ENCODE data around the gene PSMC1. TPM values are rescaled to one million over a fixed set of nuclear protein-coding genes. Genes with fewer than 3 reads are reported as not detected.

The PSMC1 gene
- total RNA-seq, 1 donor from 2014 or later, result 112 TPM

DNA sequence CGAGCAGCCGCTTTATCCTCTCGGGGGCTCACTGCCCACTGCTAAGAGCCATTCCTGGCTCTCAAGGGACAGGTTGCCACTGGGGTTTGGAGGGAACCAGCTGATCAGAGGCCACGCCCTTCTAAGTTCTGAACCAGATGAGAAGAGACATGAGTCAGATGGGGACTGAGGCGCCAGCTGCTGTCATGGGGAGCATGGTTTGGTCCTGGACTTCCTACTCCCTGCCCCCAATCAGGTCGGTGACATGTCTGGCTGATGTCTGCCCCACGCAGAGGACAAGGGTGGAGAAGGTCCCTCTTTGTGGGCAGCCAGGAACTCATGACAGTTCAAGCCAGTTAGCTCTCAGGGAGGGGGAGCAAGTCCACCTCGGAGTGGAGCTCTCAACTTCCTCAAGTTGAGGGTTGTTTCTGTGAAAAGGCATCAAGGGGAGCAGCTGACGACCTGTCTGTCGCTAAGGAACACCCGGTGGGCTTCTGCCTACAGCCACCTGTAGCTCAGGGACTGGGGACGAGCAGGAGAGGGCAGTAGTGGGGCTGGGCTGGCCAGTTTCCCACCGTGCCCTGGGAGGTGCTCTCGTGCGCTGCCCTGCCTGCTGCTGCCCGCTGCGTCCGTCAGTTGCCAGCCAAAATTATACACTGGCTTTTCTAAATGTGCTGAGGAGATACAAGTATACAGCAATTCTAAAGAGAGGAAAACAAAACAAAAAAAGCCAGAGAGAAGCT is 20.5 kb downstream of the PSMC1 start:
- Histone ChIP-seq H3K4me2 (ENCODE audit: low read length) (peak overlapping the region; percentile 54), H3K27me3 (ENCODE audit: insufficient read depth, low read length) (no peaks in the 10 kb centered on the region), H2AFZ (ENCODE audit: low read depth, low read length) (peak overlapping the region; percentile 7), H3K4me3 (ENCODE audit: insufficient read depth, low read depth, low read length) (no peak overlapping the region), H3K27ac (ENCODE audit: low read depth, low read length) (peak overlapping the region; percentile 94), H3K36me3 (ENCODE audit: insufficient read depth, low read length) (peaks cover 15% of the 10 kb centered on the region), H3K79me2 (ENCODE audit: insufficient read depth, low read length) (no peaks in the 10 kb centered on the region), H3K9me3 (ENCODE audit: insufficient read depth, low read depth, low read length) (no peaks in the 10 kb centered on the region), H3K9ac (ENCODE audit: low read length) (peak overlapping the region; percentile 59), H3K4me1 (ENCODE audit: insufficient read depth, low read length) (peaks cover 38% of the 10 kb centered on the region), H4K20me1 (ENCODE audit: insufficient read depth, low read length) (no peaks in the 10 kb centered on the region)
- TF ChIP-seq, protein P1, sequence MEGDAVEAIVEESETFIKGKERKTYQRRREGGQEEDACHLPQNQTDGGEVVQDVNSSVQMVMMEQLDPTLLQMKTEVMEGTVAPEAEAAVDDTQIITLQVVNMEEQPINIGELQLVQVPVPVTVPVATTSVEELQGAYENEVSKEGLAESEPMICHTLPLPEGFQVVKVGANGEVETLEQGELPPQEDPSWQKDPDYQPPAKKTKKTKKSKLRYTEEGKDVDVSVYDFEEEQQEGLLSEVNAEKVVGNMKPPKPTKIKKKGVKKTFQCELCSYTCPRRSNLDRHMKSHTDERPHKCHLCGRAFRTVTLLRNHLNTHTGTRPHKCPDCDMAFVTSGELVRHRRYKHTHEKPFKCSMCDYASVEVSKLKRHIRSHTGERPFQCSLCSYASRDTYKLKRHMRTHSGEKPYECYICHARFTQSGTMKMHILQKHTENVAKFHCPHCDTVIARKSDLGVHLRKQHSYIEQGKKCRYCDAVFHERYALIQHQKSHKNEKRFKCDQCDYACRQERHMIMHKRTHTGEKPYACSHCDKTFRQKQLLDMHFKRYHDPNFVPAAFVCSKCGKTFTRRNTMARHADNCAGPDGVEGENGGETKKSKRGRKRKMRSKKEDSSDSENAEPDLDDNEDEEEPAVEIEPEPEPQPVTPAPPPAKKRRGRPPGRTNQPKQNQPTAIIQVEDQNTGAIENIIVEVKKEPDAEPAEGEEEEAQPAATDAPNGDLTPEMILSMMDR (IDR thresholded peaks at IDR 0.05; ENCODE audit: insufficient read depth, low read depth, low read length), result no peak
- no peak for TF ChIP-seq EZH2 (IDR thresholded peaks at IDR 0.05; ENCODE audit: insufficient read depth, low read length)
- Mint-ChIP-seq H3K36me3 (ENCODE audit: low read depth, unreplicated experiment) (peaks cover 11% of the 10 kb centered on the region), H3K9me3 (ENCODE audit: unreplicated experiment) (no peaks in the 10 kb centered on the region), H3K27ac (ENCODE audit: unreplicated experiment) (peak overlapping the region; percentile 77), H3K27me3 (ENCODE audit: low read depth, unreplicated experiment) (no peaks in the 10 kb centered on the region), H3K4me1 (ENCODE audit: low read depth, unreplicated experiment) (peaks cover 31% of the 10 kb centered on the region), H3K4me3 (ENCODE audit: unreplicated experiment) (no peak overlapping the region)
- DNase-seq (ENCODE audit: low read depth) (no peak), FAIRE-seq (no peak)

- no peak for TF ChIP-seq EZH2 (IDR thresholded peaks at IDR 0.05; ENCODE audit: insufficient read depth, low read length)
- TF ChIP-seq, protein P1 (IDR thresholded peaks at IDR 0.05; ENCODE audit: insufficient read depth, low read depth, low read length), result no peak
- no peaks in the 10 kb centered on the region for H3K9me3 Mint-ChIP-seq (ENCODE audit: unreplicated experiment)
Observed at GRCh38 chr14:90277581-90278198, 21.3 kb downstream of the PSMC1 start.

More at GRCh38 chr14:90277581-90278198, 21.3 kb downstream of the PSMC1 start:
- Histone ChIP-seq H3K4me3 (ENCODE audit: insufficient read depth, low read depth, low read length) (no peak overlapping the region), H3K9ac (ENCODE audit: low read length) (no peak overlapping the region), H3K9me3 (ENCODE audit: insufficient read depth, low read depth, low read length) (no peaks in the 10 kb centered on the region), H3K27me3 (ENCODE audit: insufficient read depth, low read length) (no peaks in the 10 kb centered on the region), H3K27ac (ENCODE audit: low read depth, low read length) (peak overlapping the region; percentile 94), H2AFZ (ENCODE audit: low read depth, low read length) (no peak overlapping the region), H4K20me1 (ENCODE audit: insufficient read depth, low read length) (no peaks in the 10 kb centered on the region), H3K4me2 (ENCODE audit: low read length) (no peak overlapping the region), H3K79me2 (ENCODE audit: insufficient read depth, low read length) (no peaks in the 10 kb centered on the region), H3K36me3 (ENCODE audit: insufficient read depth, low read length) (peaks cover 12% of the 10 kb centered on the region), H3K4me1 (ENCODE audit: insufficient read depth, low read length) (peaks cover 41% of the 10 kb centered on the region)
- FAIRE-seq, result no peak
- H3K27ac Mint-ChIP-seq (ENCODE audit: unreplicated experiment), result no peak overlapping the region
- peaks cover 35% of the 10 kb centered on the region for H3K4me1 Mint-ChIP-seq (ENCODE audit: low read depth, unreplicated experiment)
- no peaks in the 10 kb centered on the region for H3K27me3 Mint-ChIP-seq (ENCODE audit: low read depth, unreplicated experiment)
- H3K4me3 Mint-ChIP-seq (ENCODE audit: unreplicated experiment), result no peak overlapping the region
- no peak for DNase-seq (ENCODE audit: low read depth)
- H3K36me3 Mint-ChIP-seq (ENCODE audit: low read depth, unreplicated experiment), result peaks cover 11% of the 10 kb centered on the region
